Measurements from ENCODE around the gene COL20A1. TPM values are rescaled to one million over a fixed set of nuclear protein-coding genes. Genes with fewer than 3 reads are reported as not detected.

COL20A1 gene
- total RNA-seq, 6 experiments from 2014 or later, result not detected

- Histone ChIP-seq H3K4me3 (no peak overlapping the region), H3K27ac (no peak overlapping the region), H3K4me1 (no peaks in the 10 kb centered on the region), H3K9me3 (no peaks in the 10 kb centered on the region), H3K36me3 (no peaks in the 10 kb centered on the region), H3K27me3 (peaks cover 0 to 11% of the 10 kb centered on the region in 2 donors)
- TF ChIP-seq CTCF (IDR thresholded peaks at IDR 0.05), result no peak
- TF ChIP-seq POLR2A (IDR thresholded peaks at IDR 0.05), result no peak
- intact Hi-C loops (cut with DNase I), result no loop called here
- DNase-seq (no peak), ATAC-seq (no peak)
- 61% methylated on average over 4 of the region's 16 CpGs for WGBS (ENCODE audit: insufficient coverage, low coverage, low lambda C conversion rate, missing lambda C conversion rate)
Measured at GRCh38 chr20:63297796-63298572, 5.0 kb downstream of the COL20A1 start.

- no peak for ATAC-seq
- Histone ChIP-seq H3K9me3 (no peaks in the 10 kb centered on the region), H3K27me3 (peaks cover 0 to 11% of the 10 kb centered on the region in 2 donors), H3K4me1 (no peaks in the 10 kb centered on the region), H3K27ac (no peak overlapping the region), H3K36me3 (no peaks in the 10 kb centered on the region), H3K4me3 (no peak overlapping the region)
- TF ChIP-seq CTCF (IDR thresholded peaks at IDR 0.05) (no peak), POLR2A (IDR thresholded peaks at IDR 0.05) (no peak)
- intact Hi-C loops (cut with DNase I), result no loop called here
- WGBS (ENCODE audit: insufficient coverage, low coverage, low lambda C conversion rate, missing lambda C conversion rate), result 79% methylated on average over 9 of the region's 17 CpGs
- no peak for DNase-seq
Measured at GRCh38 chr20:63298731-63299312, 5.8 kb downstream of the COL20A1 start.

- peaks cover 0 to 11% of the 10 kb centered on the region in 2 donors for H3K27me3 ChIP-seq
- ATAC-seq (no peak), DNase-seq (no peak)
- WGBS (ENCODE audit: insufficient coverage, low coverage, low lambda C conversion rate, missing lambda C conversion rate), result 100% methylated on average over 1 of the region's 1 CpG
- no peaks in the 10 kb centered on the region for H3K36me3 ChIP-seq
- no peak overlapping the region for H3K4me3 ChIP-seq
- H3K9me3 ChIP-seq, result no peaks in the 10 kb centered on the region
- intact Hi-C loops (cut with DNase I), result no loop called here
- TF ChIP-seq CTCF (IDR thresholded peaks at IDR 0.05), result no peak
- TF ChIP-seq POLR2A (IDR thresholded peaks at IDR 0.05), result no peak
- no peaks in the 10 kb centered on the region for H3K4me1 ChIP-seq
- H3K27ac ChIP-seq, result no peak overlapping the region
Measured at GRCh38 chr20:63301671-63302070, 8.7 kb downstream of the COL20A1 start.

- DNase-seq (no peak), ATAC-seq (no peak)
- 45% methylated on average over 5 of the region's 5 CpGs for WGBS (ENCODE audit: insufficient coverage, low coverage, low lambda C conversion rate, missing lambda C conversion rate)
- H3K9me3 ChIP-seq, result no peaks in the 10 kb centered on the region
- no peak overlapping the region for H3K27ac ChIP-seq
- no peaks in the 10 kb centered on the region for H3K4me1 ChIP-seq
- peaks cover 0 to 2% of the 10 kb centered on the region in 2 donors for H3K27me3 ChIP-seq
- no peaks in the 10 kb centered on the region for H3K36me3 ChIP-seq
- TF ChIP-seq CTCF (IDR thresholded peaks at IDR 0.05) (no peak), POLR2A (IDR thresholded peaks at IDR 0.05) (no peak)
- intact Hi-C loops (cut with DNase I), result no loop called here
- no peak overlapping the region for H3K4me3 ChIP-seq
Measured at GRCh38 chr20:63303095-63303666, 10.2 kb downstream of the COL20A1 start.

Measured in right lobe of liver (tissue), 6 donors.